Thyroid gland (tissue), 4 donors: Measurements from ENCODE around the gene SERPINB13.

ENCODE experiments used
- CTCF ChIP-seq, 6 experiments: fragments of 200-600 bp in 3 of 6; fragments of 450-650 bp in 3 of 6; sonication (generic) in 3 of 6; IDR thresholded peaks; one replicate each; pipeline ENCODE4 v1.5.1; 2016 to 2019; ENCODE audit warnings: antibody characterized with exemption in 6 of 6, mild to moderate bottlenecking in 2 of 6, inconsistent platforms in 1 of 6, moderate library complexity in 1 of 6
- POLR2A ChIP-seq, 2 donors: fragments of 450-650 bp; IDR thresholded peaks; one replicate each; pipeline ENCODE4 v1.6.1; 2017; ENCODE audit warnings: antibody characterized with exemption in 2 of 2, mild to moderate bottlenecking in 2 of 2, moderate library complexity in 1 of 2

GRCh38 chr18:63567276-63567675, 19.9 kb upstream of the SERPINB13 start:
- TF ChIP-seq CTCF (IDR thresholded peaks at IDR 0.05) (no peak), POLR2A (IDR thresholded peaks at IDR 0.05) (no peak)
